Transverse colon (tissue), 3 donors: ENCODE measurements around the gene MAPRE2.

Experiments
- POLR2A ChIP-seq: fragments of 450-650 bp; IDR thresholded peaks from one replicate; pipeline ENCODE4 v1.6.1; 2016; ENCODE audit warnings: antibody characterized with exemption, mild to moderate bottlenecking, moderate library complexity
- TF ChIP-seq, protein P1 (sequence below), 5 experiments: fragments of 200-600 bp in 3 of 5; fragments of 450-650 bp in 2 of 5; sonication (generic) in 3 of 5; IDR thresholded peaks; 1 replicate in 2 of 5; 2 replicates in 3 of 5; pipeline ENCODE4 v1.5.1; 2016 to 2017; ENCODE audit warnings: antibody characterized with exemption in 5 of 5, inconsistent platforms in 3 of 5, mild to moderate bottlenecking in 2 of 5, moderate library complexity in 1 of 5

DNA sequence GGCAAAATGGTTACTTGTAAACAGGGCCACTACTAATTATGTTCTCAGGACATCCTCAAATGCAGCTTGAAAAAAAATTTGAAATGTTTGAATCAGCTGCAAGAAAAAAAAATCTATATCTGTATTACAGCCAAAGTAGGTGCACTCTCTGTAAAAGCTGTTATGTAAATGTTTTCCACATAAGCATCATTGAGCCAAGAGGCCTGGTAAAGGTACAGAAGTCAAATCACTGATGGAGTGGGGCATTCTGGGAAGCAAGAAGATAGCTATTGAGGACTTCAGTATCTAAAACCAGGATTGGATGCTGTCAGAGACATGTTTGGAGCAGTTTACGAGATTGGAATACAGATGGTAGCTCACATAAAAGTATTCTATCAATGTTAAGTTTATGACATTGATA is 80.3 kb downstream of the MAPRE2 start:
- TF ChIP-seq, protein P1, sequence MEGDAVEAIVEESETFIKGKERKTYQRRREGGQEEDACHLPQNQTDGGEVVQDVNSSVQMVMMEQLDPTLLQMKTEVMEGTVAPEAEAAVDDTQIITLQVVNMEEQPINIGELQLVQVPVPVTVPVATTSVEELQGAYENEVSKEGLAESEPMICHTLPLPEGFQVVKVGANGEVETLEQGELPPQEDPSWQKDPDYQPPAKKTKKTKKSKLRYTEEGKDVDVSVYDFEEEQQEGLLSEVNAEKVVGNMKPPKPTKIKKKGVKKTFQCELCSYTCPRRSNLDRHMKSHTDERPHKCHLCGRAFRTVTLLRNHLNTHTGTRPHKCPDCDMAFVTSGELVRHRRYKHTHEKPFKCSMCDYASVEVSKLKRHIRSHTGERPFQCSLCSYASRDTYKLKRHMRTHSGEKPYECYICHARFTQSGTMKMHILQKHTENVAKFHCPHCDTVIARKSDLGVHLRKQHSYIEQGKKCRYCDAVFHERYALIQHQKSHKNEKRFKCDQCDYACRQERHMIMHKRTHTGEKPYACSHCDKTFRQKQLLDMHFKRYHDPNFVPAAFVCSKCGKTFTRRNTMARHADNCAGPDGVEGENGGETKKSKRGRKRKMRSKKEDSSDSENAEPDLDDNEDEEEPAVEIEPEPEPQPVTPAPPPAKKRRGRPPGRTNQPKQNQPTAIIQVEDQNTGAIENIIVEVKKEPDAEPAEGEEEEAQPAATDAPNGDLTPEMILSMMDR (IDR thresholded peaks at IDR 0.05), result no peak
- TF ChIP-seq POLR2A, result no peak
